Left lung (tissue), 10 donors: ENCODE measurements around the gene C1QTNF3. TPM values are rescaled to one million over a fixed set of nuclear protein-coding genes. Genes with fewer than 3 reads are reported as not detected.

Experiments
- ATAC-seq: fragments of 200-7000 bp; cut with Tn5 transposase; one replicate; pipeline ENCODE4 v1.9.1; 2020; ENCODE audit warnings: moderate library complexity
- DNase-seq, 4 donors: peaks; one replicate each; pipeline ENCODE4 v3.0.0-alpha.2; 2013 to 2020
- H3K27ac ChIP-seq, 2 donors: fragments of 200-600 bp; sonication (generic) in 1 of 2; one replicate each; pipeline versions ENCODE4 v1.5.0 to v1.8.0; 2020 to 2021
- H3K27me3 ChIP-seq, 2 donors: fragments of 200-600 bp; sonication (generic) in 1 of 2; one replicate each; pipeline versions ENCODE4 v1.5.0 to v1.8.0; 2020 to 2021
- H3K36me3 ChIP-seq, 2 donors: fragments of 200-600 bp; sonication (generic) in 1 of 2; one replicate each; pipeline versions ENCODE4 v1.5.0 to v1.8.0; 2020 to 2021
- H3K4me1 ChIP-seq, 2 donors: fragments of 200-600 bp; one replicate each; pipeline ENCODE4 v1.8.0; 2021
- H3K4me3 ChIP-seq, 2 donors: fragments of 200-600 bp; sonication (generic) in 1 of 2; one replicate each; pipeline versions ENCODE4 v1.5.0 to v1.8.0; 2020 to 2021; ENCODE audit warnings: mild to moderate bottlenecking in 1 of 2
- H3K9me3 ChIP-seq, 2 donors: fragments of 200-600 bp; sonication (generic) in 1 of 2; one replicate each; pipeline versions ENCODE4 v1.5.0 to v1.8.0; 2020 to 2021
- CTCF ChIP-seq, 2 donors: fragments of 200-600 bp; sonication (generic) in 1 of 2; IDR thresholded peaks; one replicate each; pipeline versions ENCODE4 v1.5.0 to v1.8.0; 2021; ENCODE audit warnings: antibody characterized with exemption in 2 of 2
- intact Hi-C, 2 donors: fragments of 100-400 bp; cut with DNase I; formaldehyde crosslinking; loops; one replicate each; pipeline versions ENCODE4 v1.11.2 to v1.14.2; 2022
- polyA plus RNA-seq, 6 donors: library from polyadenylated mRNA; unstranded; fragments of 120-200 nt; gene quantifications; one replicate each; pipeline ENCODE4 v1.2.1, GENCODE V29; 2013; ENCODE audit not compliant: insufficient read length in 6 of 6
- total RNA-seq, 2 donors: library from RNA; stranded (reverse); fragmentation: NEBNext Ultra II Directional; extraction: Animal tissue kit (Norgen Biotek cat#: 25700); gene quantifications; one replicate each; pipeline ENCODE4 v1.2.1, GENCODE V29; 2021
- donor health status: DM: no; HTN: yes; CAD: no.
- donor health status: DM: no; HTN: no; CAD: no.

The C1QTNF3 gene
- total and polyA plus RNA-seq, 8 donors = 4.5 to 31.1 (median 23.4) TPM

GRCh38 chr5:33980030-33980429 is 63.0 kb downstream of the C1QTNF3 start:
- Histone ChIP-seq H3K36me3 (no peaks in the 10 kb centered on the region), H3K4me1 (no peaks in the 10 kb centered on the region), H3K27me3 (no peaks in the 10 kb centered on the region), H3K9me3 (no peaks in the 10 kb centered on the region), H3K27ac (no peak overlapping the region), H3K4me3 (no peak overlapping the region)
- no peak for DNase-seq
- TF ChIP-seq CTCF (IDR thresholded peaks at IDR 0.05) = no peak
- intact Hi-C loops = no loop called here
- ATAC-seq = no peak

- no peak overlapping the region for H3K27ac ChIP-seq
- intact Hi-C loops = no loop called here
- no peaks in the 10 kb centered on the region for H3K9me3 ChIP-seq
- ATAC-seq (no peak), DNase-seq (no peak)
- no peak overlapping the region for H3K4me3 ChIP-seq
- TF ChIP-seq CTCF (IDR thresholded peaks at IDR 0.05) = no peak
- no peaks in the 10 kb centered on the region for H3K27me3 ChIP-seq
- no peaks in the 10 kb centered on the region for H3K36me3 ChIP-seq
- H3K4me1 ChIP-seq = no peaks in the 10 kb centered on the region
Observed at GRCh38 chr5:33978306-33978705, 64.7 kb downstream of the C1QTNF3 start.

- no peak overlapping the region for H3K27ac ChIP-seq
- ATAC-seq (no peak), DNase-seq (no peak)
- no peak overlapping the region for H3K4me3 ChIP-seq
- H3K27me3 ChIP-seq = no peaks in the 10 kb centered on the region
- H3K36me3 ChIP-seq = no peaks in the 10 kb centered on the region
- TF ChIP-seq CTCF (IDR thresholded peaks at IDR 0.05) = no peak
- H3K9me3 ChIP-seq = no peaks in the 10 kb centered on the region
- intact Hi-C loops = no loop called here
- no peaks in the 10 kb centered on the region for H3K4me1 ChIP-seq
Observed at GRCh38 chr5:33976307-33976706, 66.7 kb downstream of the C1QTNF3 start.

- DNase-seq = peak in 2 of 4 donors; percentile 63 to 75
- ATAC-seq = no peak
- no peaks in the 10 kb centered on the region for H3K9me3 ChIP-seq
- H3K27ac ChIP-seq = no peak overlapping the region
- no peak for TF ChIP-seq CTCF (IDR thresholded peaks at IDR 0.05)
- intact Hi-C loops = no loop called here
- no peak overlapping the region for H3K4me3 ChIP-seq
- no peaks in the 10 kb centered on the region for H3K36me3 ChIP-seq
- no peaks in the 10 kb centered on the region for H3K27me3 ChIP-seq
- no peaks in the 10 kb centered on the region for H3K4me1 ChIP-seq
Observed at GRCh38 chr5:33975852-33976251, 67.2 kb downstream of the C1QTNF3 start.

GRCh38 chr5:33973271-33973670 is 69.7 kb downstream of the C1QTNF3 start:
- ATAC-seq (no peak), DNase-seq (no peak)
- Histone ChIP-seq H3K36me3 (no peaks in the 10 kb centered on the region), H3K27me3 (no peaks in the 10 kb centered on the region), H3K27ac (no peak overlapping the region), H3K4me1 (no peaks in the 10 kb centered on the region), H3K4me3 (no peak overlapping the region), H3K9me3 (no peaks in the 10 kb centered on the region)
- intact Hi-C loops = no loop called here
- no peak for TF ChIP-seq CTCF (IDR thresholded peaks at IDR 0.05)
